A549 (cell line): ENCODE measurements around the gene HHIP. TPM values are rescaled to one million over a fixed set of nuclear protein-coding genes. Genes with fewer than 3 reads are reported as not detected.

Experiments
- ATAC-seq, 2 experiments: fragments of 200-7000 bp in 1 of 2; fragments of >200 bp in 1 of 2; cut with Nextera tagmentation in 1 of 2; cut with Tn5 transposase in 1 of 2; 3 replicates each; pipeline versions ENCODE4 v1.8.0 to v1.9.1; 2018 to 2020; ENCODE audit warnings: mild to moderate bottlenecking in 1 of 2, moderate library complexity in 1 of 2
- CTCF ChIA-PET: fragments of 300-600 bp; sonication (Branson Sonifier 250); formaldehyde crosslinking; extraction: SDS; loops from one replicate; lab custom pipeline; 2021; ENCODE audit warnings: antibody characterized with exemption, inconsistent platforms; lab: Yijun Ruan, JAX
- POLR2A ChIA-PET: fragments of 350-600 bp; formaldehyde crosslinking; extraction: SDS; loops from one replicate; lab custom pipeline; 2021; ENCODE audit warnings: antibody characterized with exemption, inconsistent platforms; lab: Yijun Ruan, JAX
- DNase-seq, 2 experiments: peaks; one replicate each; pipeline versions ENCODE4 v3.0.0 to v3.0.0-alpha.2; 2011 to 2016; ENCODE audit warnings: low read depth in 1 of 2, low spot score in 1 of 2
- FAIRE-seq: peaks from 2 replicates; lab custom pipeline; 2011; peaks lifted over from hg19 to GRCh38; lab: Jason Lieb, UNC
- H3K27ac ChIP-seq, 2 experiments: fragments of >200 bp; sonication (Bioruptor Twin); formaldehyde crosslinking; 3 replicates each; pipeline ENCODE4 v1.5.1; 2016 to 2017
- H3K4me1 ChIP-seq: fragments of >200 bp; sonication (Bioruptor Twin); formaldehyde crosslinking; 3 replicates; pipeline ENCODE4 v1.6.1; 2016
- H3K4me2 ChIP-seq: fragments of >200 bp; sonication (Bioruptor Twin); formaldehyde crosslinking; 3 replicates; pipeline ENCODE4 v1.6.1; 2016
- H3K4me3 ChIP-seq: fragments of >200 bp; sonication (Bioruptor Twin); formaldehyde crosslinking; 3 replicates; pipeline ENCODE4 v1.5.1; 2016
- H3K9me3 ChIP-seq: fragments of >200 bp; sonication (Bioruptor Twin); formaldehyde crosslinking; 3 replicates; pipeline ENCODE4 v1.6.1; 2016
- BCL3 ChIP-seq: fragments of >200 bp; sonication (Bioruptor Twin); formaldehyde crosslinking; IDR thresholded peaks from 3 replicates; pipeline ENCODE4 v1.6.1; 2016
- CHD4 ChIP-seq: fragments of 200-600 bp; sonication (generic); IDR thresholded peaks from 2 replicates; pipeline ENCODE4 v1.6.1; 2016; ENCODE audit warnings: antibody characterized with exemption, mild to moderate bottlenecking, borderline replicate concordance
- CTCF ChIP-seq: fragments of >200 bp; sonication (Bioruptor Twin); formaldehyde crosslinking; IDR thresholded peaks from 3 replicates; pipeline ENCODE4 v1.5.1; 2016
- EHF ChIP-seq: fragments of 250-450 bp; sonication (Bioruptor Pico); IDR thresholded peaks from 2 replicates; pipeline ENCODE4 v1.5.0; 2020; ENCODE audit warnings: mild to moderate bottlenecking
- EHMT2 ChIP-seq: fragments of 200-600 bp; sonication (generic); IDR thresholded peaks from 2 replicates; pipeline ENCODE4 v1.6.1; 2016; ENCODE audit warnings: antibody characterized with exemption, low read depth, mild to moderate bottlenecking, moderate library complexity
- ESRRA ChIP-seq: fragments of 150-350 bp; IDR thresholded peaks from 2 replicates; pipeline ENCODE4 v1.6.1; 2014; ENCODE audit warnings: mild to moderate bottlenecking, low read length, borderline replicate concordance
- FOXS1 ChIP-seq: fragments of 250-450 bp; sonication (Bioruptor Pico); IDR thresholded peaks from 2 replicates; pipeline ENCODE4 v1.5.0; 2020; ENCODE audit warnings: mild to moderate bottlenecking, moderate library complexity
- HES2 ChIP-seq: fragments of >200 bp; sonication (Bioruptor Twin); formaldehyde crosslinking; IDR thresholded peaks from 2 replicates; pipeline ENCODE4 v1.6.1; 2016
- HOXB13 ChIP-seq: fragments of 250-450 bp; sonication (Bioruptor Pico); IDR thresholded peaks from 2 replicates; pipeline ENCODE4 v1.5.0; 2020; ENCODE audit warnings: low read depth, mild to moderate bottlenecking, moderate library complexity
- KDM1A ChIP-seq: fragments of 200-600 bp; sonication (generic); IDR thresholded peaks from 2 replicates; pipeline ENCODE4 v1.6.1; 2016; ENCODE audit warnings: low read depth, mild to moderate bottlenecking
- MAFK ChIP-seq: fragments of 450-650 bp; IDR thresholded peaks from 2 replicates; pipeline ENCODE4 v1.6.1; 2014; ENCODE audit not compliant: partially characterized antibody
- NPAS2 ChIP-seq: fragments of 250-450 bp; sonication (Bioruptor Pico); IDR thresholded peaks from 2 replicates; pipeline ENCODE4 v1.8.0; 2022; ENCODE audit warnings: mild to moderate bottlenecking, moderate library complexity, borderline replicate concordance
- POLR2A ChIP-seq: IDR thresholded peaks from 2 replicates; pipeline ENCODE4 v1.6.1; 2012; ENCODE audit warnings: mild to moderate bottlenecking, low read length
- RCOR1 ChIP-seq: fragments of 150-350 bp; IDR thresholded peaks from 2 replicates; pipeline ENCODE4 v1.6.1; 2014; ENCODE audit warnings: antibody characterized with exemption, low read length, low read depth
- REST ChIP-seq: fragments of 200-600 bp; sonication (generic); IDR thresholded peaks from 2 replicates; pipeline ENCODE4 v1.6.1; 2016; ENCODE audit warnings: antibody characterized with exemption, mild to moderate bottlenecking, moderate library complexity
- SMC3 ChIP-seq: fragments of >200 bp; sonication (Bioruptor Twin); formaldehyde crosslinking; IDR thresholded peaks from 3 replicates; pipeline ENCODE4 v1.6.1; 2018; ENCODE audit warnings: inconsistent platforms
- SREBF2 ChIP-seq: fragments of 450-650 bp; IDR thresholded peaks from 2 replicates; pipeline ENCODE4 v1.6.1; 2014; ENCODE audit warnings: mild to moderate bottlenecking, moderate library complexity
- TFCP2L1 ChIP-seq: fragments of 250-450 bp; sonication (Bioruptor Pico); IDR thresholded peaks from 2 replicates; pipeline ENCODE4 v1.5.0; 2021; ENCODE audit warnings: mild to moderate bottlenecking
- USF2 ChIP-seq: fragments of 450-650 bp; IDR thresholded peaks from 2 replicates; pipeline ENCODE4 v1.6.1; 2014; ENCODE audit warnings: antibody characterized with exemption
- ZFP36 ChIP-seq: fragments of 450-650 bp; IDR thresholded peaks from 2 replicates; pipeline ENCODE4 v1.6.1; 2014; ENCODE audit warnings: borderline replicate concordance; ENCODE audit not compliant: partially characterized antibody
- polyA plus RNA-seq, 4 experiments: library from polyadenylated mRNA; depleted of rRNA in 3 of 4; stranded (reverse); fragments of >200 nt; fragmentation: RNase III in 1 of 4; extraction: RNeasy Plus Mini Kit Qiagen cat#74134 plus additional on column Dnase treatment in 1 of 4; gene quantifications; 2 replicates in 3 of 4; 3 replicates in 1 of 4; pipeline ENCODE4 v1.2.3, GENCODE V29; 2011 to 2017
- TF ChIP-seq, protein P1 (sequence below): IDR thresholded peaks from 2 replicates; pipeline ENCODE4 v1.6.1; 2012; ENCODE audit warnings: low read depth, borderline replicate concordance
- TF ChIP-seq, protein P2 (sequence below): fragments of 150-350 bp; IDR thresholded peaks from 2 replicates; pipeline ENCODE4 v1.6.1; 2014; ENCODE audit warnings: low read depth, mild to moderate bottlenecking, low read length

Gene HHIP
- polyA plus RNA-seq, 2 of the 4 experiments (the other 2 are of a cell fraction), result 0.93 to 1.0 TPM

DNA sequence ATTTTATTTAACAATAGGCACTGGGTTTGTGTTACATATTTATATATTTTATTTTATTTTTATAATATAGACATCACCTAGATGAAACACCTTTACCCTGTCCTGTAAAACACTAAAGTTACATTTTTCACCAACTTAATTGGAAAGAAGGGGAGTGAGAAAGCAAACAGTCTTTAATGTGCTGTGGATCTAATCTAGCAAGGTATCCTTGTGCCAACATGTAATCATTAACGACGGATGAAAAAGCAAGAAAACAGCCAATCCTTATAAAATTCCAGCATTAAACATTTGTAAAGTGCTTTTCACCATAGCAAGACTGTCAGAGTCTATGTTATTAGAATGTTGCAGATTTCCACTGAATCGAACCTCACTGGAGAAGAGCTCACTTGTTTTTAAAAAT lies 92.7 kb downstream of the HHIP start (continued):
- TF ChIP-seq, protein P1, sequence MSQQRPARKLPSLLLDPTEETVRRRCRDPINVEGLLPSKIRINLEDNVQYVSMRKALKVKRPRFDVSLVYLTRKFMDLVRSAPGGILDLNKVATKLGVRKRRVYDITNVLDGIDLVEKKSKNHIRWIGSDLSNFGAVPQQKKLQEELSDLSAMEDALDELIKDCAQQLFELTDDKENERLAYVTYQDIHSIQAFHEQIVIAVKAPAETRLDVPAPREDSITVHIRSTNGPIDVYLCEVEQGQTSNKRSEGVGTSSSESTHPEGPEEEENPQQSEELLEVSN, result no peak
- TF ChIP-seq KDM1A (no peak), BCL3 (no peak), USF2 (no peak), FOXS1 (CRISPR knock-in tag) (no peak), ZFP36 (no peak), EHF (no peak)
- TF ChIP-seq, protein P2, sequence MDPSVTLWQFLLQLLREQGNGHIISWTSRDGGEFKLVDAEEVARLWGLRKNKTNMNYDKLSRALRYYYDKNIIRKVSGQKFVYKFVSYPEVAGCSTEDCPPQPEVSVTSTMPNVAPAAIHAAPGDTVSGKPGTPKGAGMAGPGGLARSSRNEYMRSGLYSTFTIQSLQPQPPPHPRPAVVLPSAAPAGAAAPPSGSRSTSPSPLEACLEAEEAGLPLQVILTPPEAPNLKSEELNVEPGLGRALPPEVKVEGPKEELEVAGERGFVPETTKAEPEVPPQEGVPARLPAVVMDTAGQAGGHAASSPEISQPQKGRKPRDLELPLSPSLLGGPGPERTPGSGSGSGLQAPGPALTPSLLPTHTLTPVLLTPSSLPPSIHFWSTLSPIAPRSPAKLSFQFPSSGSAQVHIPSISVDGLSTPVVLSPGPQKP, result no peak

DNA sequence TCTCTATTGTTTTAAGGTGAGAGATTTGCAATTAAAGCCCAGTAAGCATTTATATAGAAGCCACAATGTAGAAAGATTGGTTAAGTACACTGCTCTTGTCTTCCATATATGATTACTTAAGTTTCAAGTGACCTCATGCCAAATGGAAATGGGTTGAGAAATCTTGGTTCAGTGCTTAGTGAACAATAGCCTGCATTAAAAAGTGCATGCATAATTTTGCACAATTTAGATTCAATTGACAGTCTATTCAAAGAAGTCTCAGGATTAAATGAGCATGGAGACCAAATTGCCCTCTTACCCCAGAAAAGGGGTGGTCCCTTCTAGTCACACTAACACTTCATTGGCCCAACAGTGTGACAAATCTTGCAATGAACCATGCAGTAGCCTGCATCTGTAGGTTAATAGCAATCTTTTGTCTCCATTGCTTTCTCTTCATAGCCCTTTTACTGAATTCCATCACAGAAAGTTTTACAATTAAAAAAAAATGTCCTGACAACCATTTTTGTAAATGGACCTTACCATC lies 93.6 kb downstream of the HHIP start:
- Histone ChIP-seq H3K4me2 (no peak overlapping the region), H3K27ac (no peak overlapping the region), H3K4me3 (no peak overlapping the region), H3K4me1 (peaks cover under 1% of the 10 kb centered on the region; the same call in 1 of the 3 replicates), H3K9me3 (no peaks in the 10 kb centered on the region)
- FAIRE-seq, result no peak
- ChIA-PET CTCF (no interaction called here), POLR2A (interaction anchor here (0.6 kb wide), 1 partner anchor 497 kb away, joined by 3 read pairs; no protein-coding TSS in a partner anchor)
- TF ChIP-seq HOXB13 (CRISPR knock-in tag) (no peak), HES2 (no peak), SMC3 (no peak), REST (no peak), ZFP36 (no peak), TFCP2L1 (no peak), RCOR1 (no peak), CTCF (no peak), CHD4 (no peak), MAFK (no peak), NPAS2 (no peak), SREBF2 (no peak), ESRRA (no peak), EHMT2 (no peak), EHF (no peak), POLR2A (no peak)
- no peak for ATAC-seq
- no peak for DNase-seq
